Measurements from ENCODE around the gene NAGPA. TPM values are rescaled to one million over a fixed set of nuclear protein-coding genes. Genes with fewer than 3 reads are reported as not detected.

The NAGPA gene, protein sequence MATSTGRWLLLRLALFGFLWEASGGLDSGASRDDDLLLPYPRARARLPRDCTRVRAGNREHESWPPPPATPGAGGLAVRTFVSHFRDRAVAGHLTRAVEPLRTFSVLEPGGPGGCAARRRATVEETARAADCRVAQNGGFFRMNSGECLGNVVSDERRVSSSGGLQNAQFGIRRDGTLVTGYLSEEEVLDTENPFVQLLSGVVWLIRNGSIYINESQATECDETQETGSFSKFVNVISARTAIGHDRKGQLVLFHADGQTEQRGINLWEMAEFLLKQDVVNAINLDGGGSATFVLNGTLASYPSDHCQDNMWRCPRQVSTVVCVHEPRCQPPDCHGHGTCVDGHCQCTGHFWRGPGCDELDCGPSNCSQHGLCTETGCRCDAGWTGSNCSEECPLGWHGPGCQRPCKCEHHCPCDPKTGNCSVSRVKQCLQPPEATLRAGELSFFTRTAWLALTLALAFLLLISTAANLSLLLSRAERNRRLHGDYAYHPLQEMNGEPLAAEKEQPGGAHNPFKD
- total RNA-seq (2016; rRNA removed; fragmentation: Illumina TruSeq; extraction: Trizol) (29.8 and 60.3 TPM in 2 replicates), polyA plus RNA-seq (2011; rRNA removed) (27.1 and 31.6 TPM in 2 replicates), polyA minus RNA-seq (2011; rRNA and poly(A)+ RNA removed; ENCODE audit: low replicate concordance) (13.4 and 91.3 TPM in 2 replicates), Bru-seq, nascent RNA (percentile 73 among the genes with signal in this experiment), BruChase-seq, experiment 1, labeled RNA remaining after a 6-hour chase (percentile 85 among the genes with signal in this experiment), BruChase-seq, experiment 2, labeled RNA remaining after a 2-hour chase (percentile 83 among the genes with signal in this experiment)
- 10.2 and 12.2 TPM in 2 replicates for total RNA-seq (2016; cell fraction: cytosol; rRNA removed; fragmentation: Illumina TruSeq; extraction: Trizol; ENCODE audit: low read depth)
- 25.3 and 59.7 TPM in 2 replicates for total RNA-seq (2016; cell fraction: insoluble cytoplasmic fraction; rRNA removed; fragmentation: Illumina TruSeq; extraction: Trizol)
- total RNA-seq (2016; cell fraction: membrane; rRNA removed; fragmentation: Illumina TruSeq; extraction: Trizol) = 19.0 and 22.6 TPM in 2 replicates
- total RNA-seq (2016; cell fraction: nucleus; rRNA removed; fragmentation: Illumina TruSeq; extraction: Trizol) = 58.3 and 69.4 TPM in 2 replicates
- 28.0 and 43.3 TPM in 2 replicates for polyA plus RNA-seq (2011; cell fraction: cytosol; rRNA removed)
- polyA plus RNA-seq (2011; cell fraction: nucleus; rRNA removed) = 119 and 135 TPM in 2 replicates
- 20.6 and 22.0 TPM in 2 replicates for polyA plus RNA-seq (2012)
- 7.6 and 9.3 TPM in 2 replicates for polyA plus RNA-seq (2016; cell fraction: cytosol; fragmentation: Illumina TruSeq; extraction: Trizol; ENCODE audit: low read depth)
- 24.9 and 27.9 TPM in 2 replicates for polyA plus RNA-seq (2016; cell fraction: insoluble cytoplasmic fraction; fragmentation: Illumina TruSeq; extraction: Trizol; ENCODE audit: low read depth)
- polyA plus RNA-seq (2016; cell fraction: membrane; fragmentation: Illumina TruSeq; extraction: Trizol; ENCODE audit: low read depth) = 15.1 and 16.1 TPM in 2 replicates
- polyA plus RNA-seq (2016; cell fraction: nucleus; fragmentation: Illumina TruSeq; extraction: Trizol; ENCODE audit: insufficient read depth, low read depth) = 111 and 120 TPM in 2 replicates
- polyA minus RNA-seq (2011; cell fraction: cytosol; rRNA and poly(A)+ RNA removed) = 24.6 and 30.4 TPM in 2 replicates
- polyA minus RNA-seq (2011; cell fraction: nucleus; rRNA and poly(A)+ RNA removed) = 41.9 and 43.5 TPM in 2 replicates
- long read RNA-seq, experiment 1, transcript NAGPA-201 (10 exons, 2,202 nt) = major isoform, 37 of 114 reads
- long read RNA-seq, experiment 1, partial matches to known transcripts = 26 of 114 reads
- long read RNA-seq, experiment 1, other reads (novel, unspliced or antisense) = 51 of 114 reads
- long read RNA-seq, experiment 2, transcript NAGPA-201 (10 exons, 2,202 nt) = major isoform, 46 of 136 reads
- long read RNA-seq, experiment 2, partial matches to known transcripts = 43 of 136 reads
- long read RNA-seq, experiment 2, other reads (novel, unspliced or antisense) = 46 of 136 reads

GRCh38 chr16:5033256-5034166 is at the start of gene NAGPA:
Gene NAGPA, minus strand, starts transcription at chr16:5033935. Its CDS starts 21 bp downstream, at chr16:5033914.
- Histone ChIP-seq H3K4me2 (ENCODE audit: low read depth, low read length) (peak within 1 kb of the TSS; percentile 94), H3K9me3 (ENCODE audit: low read length) (no peaks in the 10 kb centered on the region), H3K9ac (ENCODE audit: insufficient read depth, low read depth, low read length) (peak within 1 kb of the TSS; percentile 94), H2AFZ (ENCODE audit: low read length) (no peak within 1 kb of the TSS), H3K79me2 (ENCODE audit: insufficient read depth, low read length) (peaks cover 14% of the 10 kb centered on the region), H3K27ac (ENCODE audit: extremely low read length, insufficient read depth, low read length) (peak within 1 kb of the TSS; percentile 98), H3K27me3 (ENCODE audit: control insufficient read depth in 1 of 2, insufficient read depth in 2 of 2, low read length in 2 of 2) (no peaks in the 10 kb centered on the region; a peak in 1 of 5 replicates), H3K36me3 (replicated peaks in 1 of 2; ENCODE audit: control insufficient read depth in 1 of 2, insufficient read depth in 2 of 2, low read length in 2 of 2) (peaks cover 13 to 26% of the 10 kb centered on the region in 2 experiments; a peak in 4 of 5 replicates), H3K4me3 (replicated peaks in 1 of 3; ENCODE audit: insufficient read depth in 1 of 3, low read depth in 2 of 3, low read length in 3 of 3) (peak within 1 kb of the TSS; percentile 77 to 91 (median 78)), H4K20me1 (ENCODE audit: insufficient read depth, low read length) (no peaks in the 10 kb centered on the region), H3K4me1 (ENCODE audit: insufficient read depth, low read length) (peaks cover 52% of the 10 kb centered on the region)
- no TSS peak for BruUV-seq (replicated peaks)
- intact Hi-C loops (cut with micrococcal nuclease; ENCODE audit: unreplicated experiment) (loop anchor here (2.0 kb wide), 1 partner anchor 63 kb away; the partner anchor contains the start of gene EEF2KMT), in situ Hi-C loops (cut with HindIII; ENCODE audit: extremely low pct_ligation_motif_present, low pct_unique_long_range_greater_than_20kb) (no loop called here)
- ChIA-PET POLR2A (interaction anchor here (0.6 to 4.4 kb wide), 16 partner anchors 9 to 298 kb away, joined by 3 to 27 read pairs (median 4); partner anchors contain the start of genes ALG1, C16orf89, EEF2KMT and PPL), CTCF (ENCODE audit: low intra/inter-chr PET ratio, low total read pairs) (no interaction called here)
- 2% methylated on average over 45 of the region's 104 CpGs for WGBS (ENCODE audit: low lambda C conversion rate)
- FAIRE-seq = peak; percentile 36
- DNase-seq (ENCODE audit: low spot score) = peak; percentile 87
- peak; percentile 43 for ATAC-seq
- TF ChIP-seq HNF4A (CRISPR knock-in tag; IDR thresholded peaks at IDR 0.05) (peak; percentile 62), LCORL (IDR thresholded peaks at IDR 0.05) (no peak), LCORL (CRISPR knock-in tag; IDR thresholded peaks at IDR 0.05) (peak; percentile 81; the same call in 1 of the 2 replicates), ZNF737 (CRISPR knock-in tag; IDR thresholded peaks at IDR 0.05; ENCODE audit: borderline replicate concordance) (0 out of 2 replicates have a peak, but pooled peaks have one; percentile 36), ZNF569 (CRISPR knock-in tag; IDR thresholded peaks at IDR 0.05; ENCODE audit: borderline replicate concordance) (no peak), ZFY (CRISPR knock-in tag; IDR thresholded peaks at IDR 0.05) (peak; percentile 96), ETV5 (CRISPR knock-in tag; IDR thresholded peaks at IDR 0.05; ENCODE audit: borderline replicate concordance) (peak; percentile 69), HIVEP1 (CRISPR knock-in tag; IDR thresholded peaks at IDR 0.05) (peak; percentile 83), NFE2L1 (CRISPR knock-in tag; IDR thresholded peaks at IDR 0.05; ENCODE audit: borderline replicate concordance) (no peak), RELA (CRISPR knock-in tag; IDR thresholded peaks at IDR 0.05) (no peak; the same call in 1 of the 2 replicates)
- TF ChIP-seq, protein P1, sequence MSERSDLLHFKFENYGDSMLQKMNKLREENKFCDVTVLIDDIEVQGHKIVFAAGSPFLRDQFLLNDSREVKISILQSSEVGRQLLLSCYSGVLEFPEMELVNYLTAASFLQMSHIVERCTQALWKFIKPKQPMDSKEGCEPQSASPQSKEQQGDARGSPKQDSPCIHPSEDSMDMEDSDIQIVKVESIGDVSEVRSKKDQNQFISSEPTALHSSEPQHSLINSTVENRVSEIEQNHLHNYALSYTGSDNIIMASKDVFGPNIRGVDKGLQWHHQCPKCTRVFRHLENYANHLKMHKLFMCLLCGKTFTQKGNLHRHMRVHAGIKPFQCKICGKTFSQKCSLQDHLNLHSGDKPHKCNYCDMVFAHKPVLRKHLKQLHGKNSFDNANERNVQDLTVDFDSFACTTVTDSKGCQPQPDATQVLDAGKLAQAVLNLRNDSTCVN (CRISPR knock-in tag; IDR thresholded peaks at IDR 0.05; ENCODE audit: borderline replicate concordance) = peak; percentile 84
- TF ChIP-seq, protein P2, sequence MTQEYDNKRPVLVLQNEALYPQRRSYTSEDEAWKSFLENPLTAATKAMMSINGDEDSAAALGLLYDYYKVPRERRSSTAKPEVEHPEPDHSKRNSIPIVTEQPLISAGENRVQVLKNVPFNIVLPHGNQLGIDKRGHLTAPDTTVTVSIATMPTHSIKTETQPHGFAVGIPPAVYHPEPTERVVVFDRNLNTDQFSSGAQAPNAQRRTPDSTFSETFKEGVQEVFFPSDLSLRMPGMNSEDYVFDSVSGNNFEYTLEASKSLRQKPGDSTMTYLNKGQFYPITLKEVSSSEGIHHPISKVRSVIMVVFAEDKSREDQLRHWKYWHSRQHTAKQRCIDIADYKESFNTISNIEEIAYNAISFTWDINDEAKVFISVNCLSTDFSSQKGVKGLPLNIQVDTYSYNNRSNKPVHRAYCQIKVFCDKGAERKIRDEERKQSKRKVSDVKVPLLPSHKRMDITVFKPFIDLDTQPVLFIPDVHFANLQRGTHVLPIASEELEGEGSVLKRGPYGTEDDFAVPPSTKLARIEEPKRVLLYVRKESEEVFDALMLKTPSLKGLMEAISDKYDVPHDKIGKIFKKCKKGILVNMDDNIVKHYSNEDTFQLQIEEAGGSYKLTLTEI (CRISPR knock-in tag; conservative IDR thresholded peaks at IDR 0.05) = no peak; the same call in 1 of the 2 replicates

Data from HepG2 (cell line).